ENCODE measurements around the gene TMEM213.

The TMEM213 gene

DNA sequence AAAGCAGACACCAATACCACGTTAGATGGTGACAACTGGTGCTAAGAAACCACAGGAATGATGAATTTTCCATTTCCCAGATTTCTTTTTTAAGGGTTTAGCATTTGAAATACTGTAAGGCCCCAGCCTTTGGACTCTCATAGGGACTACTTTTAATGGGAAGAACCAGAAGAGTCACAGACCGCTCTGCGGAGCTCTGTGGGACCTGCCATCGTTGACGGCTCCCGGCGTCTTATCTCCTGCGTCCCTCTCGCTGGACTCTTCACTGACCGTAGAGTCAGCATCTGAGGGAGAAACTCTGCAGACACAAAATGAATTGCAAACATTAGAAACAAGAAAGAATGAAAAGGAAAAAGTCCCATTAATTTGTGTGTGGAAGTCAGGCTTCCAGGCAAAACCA is 81.6 kb downstream of the TMEM213 start:
- H3K9me2 ChIP-seq (replicated peaks; ENCODE audit: control insufficient read depth, low read length) = no peaks in the 10 kb centered on the region
- no peak overlapping the region for H3K4me3 ChIP-seq (ENCODE audit: low read length)
- H3K9me3 ChIP-seq (ENCODE audit: control insufficient read depth, insufficient read depth, low read length) = no peaks in the 10 kb centered on the region
- H3K27ac ChIP-seq (ENCODE audit: low read depth, low read length) = no peak overlapping the region
- TF ChIP-seq EZH2phosphoT487 (IDR thresholded peaks at IDR 0.05; ENCODE audit: borderline replicate concordance, low read length) = no peak
- TF ChIP-seq, protein P1, sequence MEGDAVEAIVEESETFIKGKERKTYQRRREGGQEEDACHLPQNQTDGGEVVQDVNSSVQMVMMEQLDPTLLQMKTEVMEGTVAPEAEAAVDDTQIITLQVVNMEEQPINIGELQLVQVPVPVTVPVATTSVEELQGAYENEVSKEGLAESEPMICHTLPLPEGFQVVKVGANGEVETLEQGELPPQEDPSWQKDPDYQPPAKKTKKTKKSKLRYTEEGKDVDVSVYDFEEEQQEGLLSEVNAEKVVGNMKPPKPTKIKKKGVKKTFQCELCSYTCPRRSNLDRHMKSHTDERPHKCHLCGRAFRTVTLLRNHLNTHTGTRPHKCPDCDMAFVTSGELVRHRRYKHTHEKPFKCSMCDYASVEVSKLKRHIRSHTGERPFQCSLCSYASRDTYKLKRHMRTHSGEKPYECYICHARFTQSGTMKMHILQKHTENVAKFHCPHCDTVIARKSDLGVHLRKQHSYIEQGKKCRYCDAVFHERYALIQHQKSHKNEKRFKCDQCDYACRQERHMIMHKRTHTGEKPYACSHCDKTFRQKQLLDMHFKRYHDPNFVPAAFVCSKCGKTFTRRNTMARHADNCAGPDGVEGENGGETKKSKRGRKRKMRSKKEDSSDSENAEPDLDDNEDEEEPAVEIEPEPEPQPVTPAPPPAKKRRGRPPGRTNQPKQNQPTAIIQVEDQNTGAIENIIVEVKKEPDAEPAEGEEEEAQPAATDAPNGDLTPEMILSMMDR (IDR thresholded peaks at IDR 0.05; ENCODE audit: low read depth, low read length, poor library complexity, severe bottlenecking) = no peak
- no peak overlapping the region for H3K4me2 ChIP-seq (ENCODE audit: low read length)
- H3K79me2 ChIP-seq (ENCODE audit: control insufficient read depth, low read length) = no peaks in the 10 kb centered on the region
- no peaks in the 10 kb centered on the region for H3K36me3 ChIP-seq (ENCODE audit: control insufficient read depth, low read length)
- no peaks in the 10 kb centered on the region for H3F3A ChIP-seq (ENCODE audit: control insufficient read depth, insufficient read depth)
- H4K20me1 ChIP-seq (ENCODE audit: control insufficient read depth, insufficient read depth, low read depth, low read length) = no peaks in the 10 kb centered on the region
- no peaks in the 10 kb centered on the region for H3K4me1 ChIP-seq (ENCODE audit: control insufficient read depth, low read length)
- 0 out of 2 replicates have a peak, but pooled peaks cover 2% of the 10 kb centered on the region for H3K27me3 ChIP-seq (ENCODE audit: control insufficient read depth, low read length)

DNA sequence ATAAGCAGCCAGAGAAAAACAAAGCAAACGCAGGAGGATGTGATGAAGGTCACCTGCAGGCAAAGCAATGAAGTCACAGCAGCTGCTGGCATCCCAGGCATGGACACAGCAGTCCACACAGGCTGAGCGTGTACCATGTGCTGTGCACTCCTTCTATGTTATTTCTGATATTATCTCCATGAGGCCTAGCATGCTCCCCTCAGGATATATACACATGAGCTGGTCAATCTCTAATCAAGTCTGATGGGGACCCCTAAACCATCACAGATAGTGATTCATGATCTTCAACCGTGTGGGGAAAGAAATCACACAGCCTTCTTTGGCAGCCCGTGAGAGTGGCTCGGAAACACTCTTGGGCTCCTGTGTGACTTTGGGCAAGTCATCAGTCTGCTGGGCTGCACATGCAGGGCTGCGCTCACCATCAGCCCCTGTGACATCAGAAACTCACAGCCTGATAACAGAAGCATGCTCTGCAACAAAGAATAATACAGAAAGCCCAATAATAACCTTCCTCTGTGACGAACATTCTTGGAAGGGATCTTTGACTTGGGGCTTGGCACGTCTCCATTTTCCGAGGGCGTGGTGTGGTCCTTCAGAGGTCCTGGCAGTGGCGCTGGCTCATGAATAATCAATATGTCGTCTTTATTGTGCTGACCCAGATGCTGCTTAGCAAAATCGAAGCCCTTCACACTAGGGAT is 83.2 kb downstream of the TMEM213 start:
- no peaks in the 10 kb centered on the region for H4K20me1 ChIP-seq (ENCODE audit: control insufficient read depth, insufficient read depth, low read depth, low read length)
- no peaks in the 10 kb centered on the region for H3F3A ChIP-seq (ENCODE audit: control insufficient read depth, insufficient read depth)
- no peaks in the 10 kb centered on the region for H3K4me1 ChIP-seq (ENCODE audit: control insufficient read depth, low read length)
- no peaks in the 10 kb centered on the region for H3K9me2 ChIP-seq (replicated peaks; ENCODE audit: control insufficient read depth, low read length)
- H3K79me2 ChIP-seq (ENCODE audit: control insufficient read depth, low read length) = no peaks in the 10 kb centered on the region
- H3K4me2 ChIP-seq (ENCODE audit: low read length) = no peak overlapping the region
- TF ChIP-seq, protein P1 (IDR thresholded peaks at IDR 0.05; ENCODE audit: low read depth, low read length, poor library complexity, severe bottlenecking) = no peak
- no peak for TF ChIP-seq EZH2phosphoT487 (IDR thresholded peaks at IDR 0.05; ENCODE audit: borderline replicate concordance, low read length)
- H3K27ac ChIP-seq (ENCODE audit: low read depth, low read length) = no peak overlapping the region
- H3K27me3 ChIP-seq (ENCODE audit: control insufficient read depth, low read length) = no peaks in the 10 kb centered on the region
- H3K9me3 ChIP-seq (ENCODE audit: control insufficient read depth, insufficient read depth, low read length) = no peaks in the 10 kb centered on the region
- H3K4me3 ChIP-seq (ENCODE audit: low read length) = no peak overlapping the region
- H3K36me3 ChIP-seq (ENCODE audit: control insufficient read depth, low read length) = no peaks in the 10 kb centered on the region

DNA sequence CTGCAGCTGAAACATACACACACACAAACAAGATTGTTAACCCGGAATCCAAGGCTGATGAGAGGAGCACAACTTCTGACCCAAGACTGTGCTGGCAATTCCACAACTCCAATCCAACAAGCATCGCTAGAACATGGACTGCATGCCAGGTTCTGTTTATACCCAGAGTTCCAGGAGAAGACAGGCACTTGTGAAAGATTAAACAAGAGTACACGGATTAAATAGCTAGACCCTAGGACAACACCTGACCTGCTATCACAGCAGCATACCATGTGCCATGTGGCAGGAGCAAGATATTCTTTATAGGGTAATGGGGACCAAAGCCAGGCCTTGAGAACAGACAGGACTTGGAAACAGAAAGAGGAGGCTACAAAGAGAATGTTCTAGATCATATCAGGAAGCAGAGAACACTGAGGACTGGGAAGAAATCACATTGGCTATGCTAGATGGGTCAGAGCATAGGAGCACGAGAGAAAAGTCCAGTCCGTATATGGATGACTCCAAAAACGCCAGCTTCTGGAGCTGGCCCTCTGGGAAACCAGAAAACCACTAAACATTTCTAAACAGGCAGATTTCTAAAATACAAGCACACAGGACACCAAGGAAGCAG is 83.9 kb downstream of the TMEM213 start:
- TF ChIP-seq, protein P1 (IDR thresholded peaks at IDR 0.05; ENCODE audit: low read depth, low read length, poor library complexity, severe bottlenecking) = no peak
- TF ChIP-seq EZH2phosphoT487 (IDR thresholded peaks at IDR 0.05; ENCODE audit: borderline replicate concordance, low read length) = no peak
- Histone ChIP-seq H3K9me2 (replicated peaks; ENCODE audit: control insufficient read depth, low read length) (no peaks in the 10 kb centered on the region), H3K27ac (ENCODE audit: low read depth, low read length) (no peak overlapping the region), H4K20me1 (ENCODE audit: control insufficient read depth, insufficient read depth, low read depth, low read length) (no peaks in the 10 kb centered on the region), H3K9me3 (ENCODE audit: control insufficient read depth, insufficient read depth, low read length) (no peaks in the 10 kb centered on the region), H3K36me3 (ENCODE audit: control insufficient read depth, low read length) (no peaks in the 10 kb centered on the region), H3K27me3 (ENCODE audit: control insufficient read depth, low read length) (no peaks in the 10 kb centered on the region), H3K79me2 (ENCODE audit: control insufficient read depth, low read length) (no peaks in the 10 kb centered on the region), H3F3A (ENCODE audit: control insufficient read depth, insufficient read depth) (no peaks in the 10 kb centered on the region), H3K4me3 (ENCODE audit: low read length) (no peak overlapping the region), H3K4me2 (ENCODE audit: low read length) (no peak overlapping the region), H3K4me1 (ENCODE audit: control insufficient read depth, low read length) (no peaks in the 10 kb centered on the region)

Data from DOHH2 (cell line).